A549 treated with GW870086 at 1 μM for 4 hours (cell line): Measurements from ENCODE around the gene FBXL15. TPM values are rescaled to one million over a fixed set of nuclear protein-coding genes. Genes with fewer than 3 reads are reported as not detected.

Experiments used
- total RNA-seq: library from RNA; stranded (reverse); fragments of 200-300 nt; extraction: Qiagen RNA extraction; gene quantifications from 5 replicates; pipeline ENCODE4 v1.2.3, GENCODE V29; 2022; ENCODE audit warnings: low read depth

The FBXL15 gene
- total RNA-seq: 6.5 to 9.6 TPM (median 8.2 TPM) in 5 replicates

GRCh38 chr10:102420714-102421506, at the start of gene FBXL15:
Gene FBXL15, plus strand, starts transcription at chr10:102420836. Its CDS starts 294 bp downstream, at chr10:102421130.

GRCh38 chr10:102395400-102396316, 25.0 kb upstream of the FBXL15 start, which contains the start of gene NFKB2:
Gene NFKB2, plus strand, starts transcription at chr10:102395705. Its CDS starts 255 bp downstream, at chr10:102395960.

GRCh38 chr10:102418622-102419268, 1.9 kb upstream of the FBXL15 start, which contains the start of gene PSD:
Gene PSD, minus strand, starts transcription at chr10:102418785. Its CDS starts 1,747 bp downstream, at chr10:102417038.

GRCh38 chr10:102432162-102432950, 11.7 kb downstream of the FBXL15 start, which contains the start of gene CUEDC2:
Gene CUEDC2, minus strand, starts transcription at chr10:102432574. Its CDS starts 7,386 bp downstream, at chr10:102425188.

GRCh38 chr10:102451105-102451969, 30.7 kb downstream of the FBXL15 start, which contains the start of gene C10orf95:
Gene C10orf95, minus strand, starts transcription at chr10:102451543. Its CDS starts 450 bp downstream, at chr10:102451093.

Other genes starting within 250 kb of the FBXL15 start
- gene ELOVL3, start 194.5 kb upstream of the FBXL15 start, total RNA-seq: 0.14 to 0.45 TPM (median 0.27 TPM) in 4 of 5 replicates, not detected in the other
- 0.40 to 0.89 TPM (median 0.85 TPM) in 5 replicates for gene PITX3, start 179.3 kb upstream of the FBXL15 start, total RNA-seq
- 21.8 to 25.4 TPM (median 23.2 TPM) in 5 replicates for gene GBF1, start 175.3 kb upstream of the FBXL15 start, total RNA-seq
- gene NFKB2, start 25.1 kb upstream of the FBXL15 start, total RNA-seq: 41.1 to 61.6 TPM (median 54.5 TPM) in 5 replicates
- gene PSD, start 2.1 kb upstream of the FBXL15 start, total RNA-seq: 0.39 to 0.80 TPM (median 0.50 TPM) in 5 replicates
- gene CUEDC2, start 11.7 kb downstream of the FBXL15 start, total RNA-seq: 58.5 to 67.4 TPM (median 64.3 TPM) in 5 replicates
- gene C10orf95, start 30.7 kb downstream of the FBXL15 start, total RNA-seq: 0.13 to 0.16 TPM (median 0.14 TPM) in 3 of 5 replicates, not detected in the others
- gene ACTR1A, start 81.9 kb downstream of the FBXL15 start, total RNA-seq: 84.9 to 99.9 TPM (median 92.0 TPM) in 5 replicates
- gene SUFU, start 83.1 kb downstream of the FBXL15 start, total RNA-seq: 4.9 to 7.7 TPM (median 6.4 TPM) in 5 replicates
- 35.7 to 50.3 TPM (median 46.4 TPM) in 5 replicates for gene TRIM8, start 223.6 kb downstream of the FBXL15 start, total RNA-seq